H1 (cell line): ENCODE data around the gene POTEG. TPM values are rescaled to one million over a fixed set of nuclear protein-coding genes. Genes with fewer than 3 reads are reported as not detected.
"Not testable (repeated sequence)": the region's sequence is repeated elsewhere in the genome, so short reads cannot be mapped to it uniquely, and the experiment has no call there.

Source experiments
- CTCF ChIA-PET: fragments of 300-600 bp; sonication (Branson Sonifier 250); formaldehyde crosslinking; loops from one replicate; lab custom pipeline; 2021; ENCODE audit not compliant: partially characterized antibody; lab: Charles Lee
- POLR2A ChIA-PET: fragments of 300-600 bp; sonication (Branson Sonifier 250); formaldehyde crosslinking; loops from one replicate; lab custom pipeline; 2021; ENCODE audit warnings: inconsistent platforms; ENCODE audit not compliant: partially characterized antibody; lab: Charles Lee
- DNase-seq, 2 experiments: peaks; one replicate each; pipeline versions ENCODE4 v3.0.0 to v3.0.0-alpha.2; 2010 to 2022; ENCODE audit warnings: low spot score in 2 of 2, low read depth in 1 of 2, mixed read lengths in 1 of 2
- FAIRE-seq: peaks from 2 replicates; lab custom pipeline; 2011; peaks lifted over from hg19 to GRCh38; lab: Jason Lieb, UNC
- H2AFZ ChIP-seq: 2 replicates; pipeline ENCODE4 v1.8.1; 2012; ENCODE audit warnings: low read length, inconsistent platforms
- H2AK5ac ChIP-seq: 2 replicates; pipeline ENCODE4 v1.6.1; 2013; ENCODE audit warnings: low read depth, low read length
- H2BK120ac ChIP-seq: replicated peaks from 2 replicates; pipeline ENCODE3; 2013; ENCODE audit warnings: low read depth, low read length, inconsistent platforms
- H2BK12ac ChIP-seq: 2 replicates; pipeline ENCODE4 v1.6.1; 2013; ENCODE audit warnings: low read depth, low read length
- H2BK15ac ChIP-seq: 2 replicates; pipeline ENCODE4 v1.6.1; 2013; ENCODE audit warnings: low read length
- H2BK20ac ChIP-seq: 2 replicates; pipeline ENCODE4 v1.6.1; 2013; ENCODE audit warnings: low read length
- H2BK5ac ChIP-seq: 2 replicates; pipeline ENCODE4 v1.6.1; 2013; ENCODE audit warnings: low read depth, low read length
- H3K14ac ChIP-seq: 2 replicates; pipeline ENCODE4 v1.6.1; 2013; ENCODE audit warnings: inconsistent platforms; ENCODE audit not compliant: insufficient read length
- H3K18ac ChIP-seq: 2 replicates; pipeline ENCODE4 v1.6.1; 2013; ENCODE audit warnings: low read length; ENCODE audit errors: extremely low read depth
- H3K23ac ChIP-seq: 2 replicates; pipeline ENCODE4 v1.6.1; 2013; ENCODE audit warnings: inconsistent platforms; ENCODE audit not compliant: insufficient read length
- H3K23me2 ChIP-seq: 2 replicates; pipeline ENCODE4 v1.6.1; 2013; ENCODE audit warnings: low read depth, low read length
- H3K27ac ChIP-seq: 2 replicates; pipeline ENCODE4 v1.6.1; 2011; ENCODE audit warnings: low read depth, low read length, inconsistent platforms
- H3K27me3 ChIP-seq, 4 experiments: replicated peaks in 1 of 4; 1 replicate in 1 of 4; 2 replicates in 3 of 4; pipeline versions ENCODE4 v1.6.1 to v1.8.1; 2011 to 2013; ENCODE audit warnings: low read length in 3 of 4, mild to moderate bottlenecking in 3 of 4, inconsistent platforms in 2 of 4, mixed read lengths in 2 of 4, moderate library complexity in 1 of 4; ENCODE audit not compliant: control insufficient read depth in 3 of 4, insufficient read depth in 3 of 4; ENCODE audit errors: extremely low read depth in 1 of 4
- H3K36me3 ChIP-seq, 4 experiments: 2 replicates each; pipeline versions ENCODE4 v1.6.1 to v1.8.1; 2011 to 2013; ENCODE audit warnings: mild to moderate bottlenecking in 4 of 4, low read length in 3 of 4, moderate library complexity in 2 of 4, control low read depth in 1 of 4, inconsistent platforms in 1 of 4; ENCODE audit not compliant: insufficient read depth in 4 of 4, control insufficient read depth in 2 of 4
- H3K4ac ChIP-seq: replicated peaks from 2 replicates; pipeline ENCODE3; 2013; ENCODE audit warnings: low read length, low read depth, mixed read lengths, inconsistent platforms; ENCODE audit not compliant: insufficient read length
- H3K4me1 ChIP-seq, 4 experiments: replicated peaks in 1 of 4; 1 replicate in 1 of 4; 2 replicates in 3 of 4; pipeline versions ENCODE4 v1.6.1 to v1.8.1; 2011 to 2013; ENCODE audit warnings: low read length in 3 of 4, inconsistent platforms in 2 of 4, mixed read lengths in 1 of 4; ENCODE audit not compliant: insufficient read depth in 4 of 4, control insufficient read depth in 3 of 4
- H3K4me2 ChIP-seq, 2 experiments: 2 replicates each; pipeline versions ENCODE4 v1.6.1 to v1.8.1; 2011 to 2013; ENCODE audit warnings: low read depth in 2 of 2, low read length in 2 of 2, control low read depth in 1 of 2, inconsistent platforms in 1 of 2, mild to moderate bottlenecking in 1 of 2; ENCODE audit not compliant: insufficient read depth in 1 of 2
- H3K4me3 ChIP-seq, 4 experiments: fragments of 200-600, 300-600 bp in 1 of 4; sonication (generic), shearing (Covaris generic), sonication (Bioruptor Twin) in 1 of 4; 2 replicates each; pipeline versions ENCODE4 v1.5.1 to v1.8.1; 2011 to 2016; ENCODE audit warnings: low read length in 4 of 4, low read depth in 3 of 4, control low read depth in 2 of 4, inconsistent platforms in 2 of 4, mild to moderate bottlenecking in 2 of 4, mixed read lengths in 1 of 4, moderate library complexity in 1 of 4; ENCODE audit not compliant: insufficient read depth in 2 of 4; ENCODE audit errors: extremely low read depth in 1 of 4
- H3K56ac ChIP-seq: replicated peaks from 2 replicates; pipeline ENCODE3; 2013; ENCODE audit warnings: low read depth, mild to moderate bottlenecking, mixed read lengths, low read length, inconsistent platforms; ENCODE audit not compliant: insufficient read length
- H3K79me1 ChIP-seq: 2 replicates; pipeline ENCODE4 v1.6.1; 2013; ENCODE audit warnings: low read depth, low read length, control low read depth
- H3K79me2 ChIP-seq, 2 experiments: 2 replicates each; pipeline versions ENCODE4 v1.6.1 to v1.8.1; 2012 to 2013; ENCODE audit warnings: low read length in 2 of 2, mild to moderate bottlenecking in 2 of 2, inconsistent platforms in 1 of 2; ENCODE audit not compliant: insufficient read depth in 2 of 2, control insufficient read depth in 1 of 2
- H3K9ac ChIP-seq, 4 experiments: replicated peaks in 1 of 4; 1 replicate in 1 of 4; 2 replicates in 3 of 4; pipeline versions ENCODE4 v1.6.1 to v1.8.1; 2011 to 2013; ENCODE audit warnings: low read depth in 3 of 4, low read length in 3 of 4, control low read depth in 2 of 4, mild to moderate bottlenecking in 2 of 4, moderate library complexity in 2 of 4, inconsistent platforms in 1 of 4; ENCODE audit errors: extremely low read depth in 1 of 4
- H3K9me3 ChIP-seq, 2 experiments: 2 replicates each; pipeline versions ENCODE4 v1.6.1 to v1.8.1; 2012 to 2013; ENCODE audit warnings: mild to moderate bottlenecking in 2 of 2, moderate library complexity in 2 of 2, control low read depth in 1 of 2, inconsistent platforms in 1 of 2, low read depth in 1 of 2, low read length in 1 of 2, mixed read lengths in 1 of 2; ENCODE audit not compliant: insufficient read depth in 2 of 2
- H4K20me1 ChIP-seq, 2 experiments: replicated peaks in 1 of 2; 2 replicates each; pipeline versions ENCODE3 to v1.8.1; 2011 to 2013; ENCODE audit warnings: inconsistent platforms in 2 of 2, low read length in 2 of 2, mild to moderate bottlenecking in 1 of 2; ENCODE audit not compliant: insufficient read depth in 2 of 2, control insufficient read depth in 1 of 2
- H4K5ac ChIP-seq: 2 replicates; pipeline ENCODE4 v1.6.1; 2013; ENCODE audit warnings: low read length, low read depth, mixed read lengths, inconsistent platforms; ENCODE audit not compliant: insufficient read length
- H4K8ac ChIP-seq: 2 replicates; pipeline ENCODE4 v1.8.0; 2013; ENCODE audit warnings: mild to moderate bottlenecking, moderate library complexity, low read length, inconsistent platforms; ENCODE audit not compliant: insufficient read depth; ENCODE audit errors: extremely low read depth
- H4K91ac ChIP-seq: replicated peaks from 2 replicates; pipeline ENCODE3; 2013; ENCODE audit warnings: low read length, mixed read lengths, inconsistent platforms; ENCODE audit not compliant: insufficient read length
- WGBS, 2 experiments: shearing (Covaris generic) in 1 of 2; methylation state at CpG; one replicate each; pipeline versions ENCODE4 v1.1.6 to v1.1.7; 2013 to 2015; ENCODE audit warnings: low lambda C conversion rate in 2 of 2, mixed read lengths in 2 of 2, inconsistent platforms in 1 of 2, low coverage in 1 of 2, missing lambda C conversion rate in 1 of 2; ENCODE audit not compliant: insufficient replicate concordance in 2 of 2, insufficient coverage in 1 of 2, insufficient read length in 1 of 2; ENCODE audit errors: extremely low coverage in 1 of 2, missing lambda C conversion rate in 1 of 2; 5-methylcytosine and 5-hydroxymethylcytosine counted together
- polyA plus RNA-seq, 7 experiments: library from polyadenylated mRNA; depleted of rRNA in 3 of 7; stranded (reverse) in 5 of 7; unstranded in 2 of 7; fragments of >200 nt in 5 of 7; fragments of 200-250 nt in 2 of 7; gene quantifications; 1 replicate in 5 of 7; 2 replicates in 1 of 7; 4 replicates in 1 of 7; pipeline versions ENCODE4 v1.2.1 to v1.2.3, GENCODE V29; 2011 to 2013; ENCODE audit warnings: missing spikeins in 2 of 7, mixed read lengths in 2 of 7
- total RNA-seq: library from RNA; stranded (reverse); fragmentation: NEBNext Ultra II Directional; extraction: Animal tissue kit (Norgen Biotek cat#: 25700); gene quantifications from 2 replicates; pipeline ENCODE4 v1.2.1, GENCODE V29; 2021

The POTEG gene
- total and polyA plus RNA-seq, 2 of the 8 experiments (the other 6 are each of a cell fraction or from before 2014, with no cell fraction given), result not detected

DNA sequence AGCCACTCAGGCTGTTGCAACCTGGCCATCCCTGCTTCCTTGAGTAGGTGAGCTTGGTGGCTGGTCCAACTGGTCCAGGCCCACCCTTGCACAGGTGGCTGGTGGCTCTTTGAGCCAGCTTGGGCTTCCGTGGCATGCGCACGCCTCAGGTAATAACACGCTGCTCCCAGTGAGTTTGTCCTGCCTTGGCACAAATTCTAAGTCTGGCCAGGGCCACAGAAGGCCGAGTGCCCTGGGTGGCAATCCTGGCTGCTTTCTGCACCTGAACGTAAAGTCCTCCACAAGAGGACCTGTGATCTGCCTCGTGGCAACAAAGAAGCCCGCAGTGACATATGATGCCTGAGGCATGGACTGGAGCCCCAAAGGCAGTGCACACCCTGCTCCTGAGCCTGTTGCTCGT, 47.1 kb downstream of the POTEG start:
- H2BK120ac ChIP-seq, H3K36me3 ChIP-seq, CTCF ChIA-PET, H3K4me1 ChIP-seq, DNase-seq, H2BK15ac ChIP-seq, H3K56ac ChIP-seq, H2BK20ac ChIP-seq, H3K4me2 ChIP-seq, FAIRE-seq, H3K4me3 ChIP-seq, H3K14ac ChIP-seq, H2BK5ac ChIP-seq, H4K8ac ChIP-seq, H3K23ac ChIP-seq, H4K5ac ChIP-seq, H3K27me3 ChIP-seq, H2AFZ ChIP-seq, H3K79me2 ChIP-seq, H3K23me2 ChIP-seq, H3K9me3 ChIP-seq, H3K79me1 ChIP-seq, H2BK12ac ChIP-seq, H3K9ac ChIP-seq, POLR2A ChIA-PET, H4K20me1 ChIP-seq, H3K4ac ChIP-seq, H2AK5ac ChIP-seq, H3K27ac ChIP-seq, H4K91ac ChIP-seq, H3K18ac ChIP-seq: not testable (repeated sequence)
- WGBS, 2 experiments, result 100% methylated on average over 1 of the region's 9 CpGs; no CpG with 5 or more reads in 1 of the 2 experiments

DNA sequence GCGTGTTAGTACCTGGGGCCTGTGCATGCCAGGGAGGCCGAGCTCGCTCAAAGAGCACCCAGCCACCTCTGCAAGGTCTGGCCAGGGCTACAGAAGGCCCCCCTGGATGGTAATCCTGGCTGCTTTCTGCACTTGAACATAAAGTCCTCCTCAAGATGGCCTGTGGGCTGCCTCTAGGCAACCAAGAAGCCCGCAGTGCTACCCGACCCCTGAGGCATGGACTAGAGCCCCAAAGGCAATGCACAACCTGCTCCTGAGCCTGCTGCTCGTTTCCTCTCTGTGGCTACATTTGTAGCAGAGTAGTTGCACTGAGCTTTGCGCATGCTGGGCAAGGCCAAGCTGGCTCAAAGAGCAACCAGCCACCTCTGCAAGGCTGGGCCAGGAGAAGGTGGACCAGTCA, 47.8 kb downstream of the POTEG start:
- H4K91ac ChIP-seq, H3K36me3 ChIP-seq, H3K79me1 ChIP-seq, H2BK120ac ChIP-seq, H2AFZ ChIP-seq, POLR2A ChIA-PET, H4K20me1 ChIP-seq, H3K4ac ChIP-seq, FAIRE-seq, H3K79me2 ChIP-seq, H2BK20ac ChIP-seq, H3K9ac ChIP-seq, H3K4me1 ChIP-seq, H2AK5ac ChIP-seq, CTCF ChIA-PET, H3K27me3 ChIP-seq, H3K4me3 ChIP-seq, H3K14ac ChIP-seq, H3K9me3 ChIP-seq, H3K4me2 ChIP-seq, H2BK5ac ChIP-seq, DNase-seq, H4K8ac ChIP-seq, H3K23me2 ChIP-seq, H2BK12ac ChIP-seq, H3K56ac ChIP-seq, H4K5ac ChIP-seq, H3K18ac ChIP-seq, H3K23ac ChIP-seq, H2BK15ac ChIP-seq, H3K27ac ChIP-seq: not testable (repeated sequence)
- no CpG with 5 or more reads among the region's 7 CpGs for WGBS, 2 experiments
